Activated CD8-positive, alpha-beta T cell treated with anti-CD3 and anti-CD28 coated beads for 36 hours (primary cell): ENCODE results near the gene UCN. TPM values are rescaled to one million over a fixed set of nuclear protein-coding genes. Genes with fewer than 3 reads are reported as not detected.
"Not testable (repeated sequence)": the region's sequence is repeated elsewhere in the genome, so short reads cannot be mapped to it uniquely, and the experiment has no call there.

ENCODE experiments used
- ATAC-seq: fragments of 200-7000 bp; cut with Tn5 transposase; one replicate; pipeline ENCODE4 v1.10.0; 2021; ENCODE audit warnings: mild to moderate bottlenecking, moderate library complexity
- CTCF ChIA-PET: fragments of 350-600 bp; sonication (Branson Sonifier 250); formaldehyde crosslinking; loops from one replicate; lab custom pipeline; 2021; ENCODE audit warnings: antibody characterized with exemption; lab: Charles Lee
- POLR2A ChIA-PET: fragments of 350-600 bp; sonication (Branson Sonifier 250); formaldehyde crosslinking; loops from one replicate; lab custom pipeline; 2021; ENCODE audit warnings: antibody characterized with exemption; lab: Charles Lee
- DNase-seq: peaks from one replicate; pipeline ENCODE4 v3.0.0-alpha.2; 2020
- H3K27ac Mint-ChIP-seq: one replicate; pipeline ENCODE4 v1.8.0; 2021; ENCODE audit warnings: mild to moderate bottlenecking, mixed read lengths
- H3K27me3 Mint-ChIP-seq: one replicate; pipeline ENCODE4 v1.8.0; 2021; ENCODE audit warnings: mixed read lengths
- H3K36me3 Mint-ChIP-seq: one replicate; pipeline ENCODE4 v1.8.0; 2021; ENCODE audit warnings: low read depth, mixed read lengths
- H3K4me1 Mint-ChIP-seq: one replicate; pipeline ENCODE4 v1.8.0; 2021; ENCODE audit warnings: low read depth, mixed read lengths
- H3K4me3 Mint-ChIP-seq: one replicate; pipeline ENCODE4 v1.8.0; 2021; ENCODE audit warnings: mild to moderate bottlenecking, moderate library complexity, mixed read lengths
- H3K9me3 Mint-ChIP-seq: one replicate; pipeline ENCODE4 v1.8.0; 2021; ENCODE audit warnings: mixed read lengths
- CTCF ChIP-seq: fragments of 200-600 bp; IDR thresholded peaks from one replicate; pipeline ENCODE4 v1.8.0; 2022; ENCODE audit warnings: antibody characterized with exemption, mild to moderate bottlenecking
- intact Hi-C: fragments of 100-400 bp; cut with micrococcal nuclease; formaldehyde crosslinking; loops from one replicate; pipeline ENCODE4 v1.10.0; 2022
- total RNA-seq, 2 experiments: library from RNA; stranded (reverse); gene quantifications; one replicate each; pipeline ENCODE4 v1.2.3, GENCODE V29; 2021

UCN gene
- total RNA-seq, 2 experiments from 2014 or later: 2.5 to 2.7 TPM

GRCh38 chr2:27280826-27281225 is 27.4 kb downstream of the UCN start:
- CTCF ChIA-PET: interaction anchor here (1.6 to 7.4 kb wide), 20 partner anchors 10 to 321 kb away, joined by 5 to 122 read pairs (median 15); partner anchors contain the start of genes ABHD1 and MPV17
- no peak overlapping the region for H3K27ac Mint-ChIP-seq
- peaks cover 6% of the 10 kb centered on the region for H3K4me1 Mint-ChIP-seq
- ATAC-seq (no peak), DNase-seq (no peak)
- intact Hi-C loops: loop anchor here (2.0 to 5.0 kb wide), 3 partner anchors 32 to 319 kb away; no protein-coding TSS in a partner anchor
- no peaks in the 10 kb centered on the region for H3K9me3 Mint-ChIP-seq
- H3K4me3 Mint-ChIP-seq: no peak overlapping the region
- no peaks in the 10 kb centered on the region for H3K36me3 Mint-ChIP-seq
- TF ChIP-seq CTCF: no peak
- H3K27me3 Mint-ChIP-seq: peaks cover 8% of the 10 kb centered on the region
- POLR2A ChIA-PET: interaction anchor here (0.8 to 2.2 kb wide), 2 partner anchors 12 to 31 kb away, joined by 3 to 6 read pairs; no protein-coding TSS in a partner anchor

DNA sequence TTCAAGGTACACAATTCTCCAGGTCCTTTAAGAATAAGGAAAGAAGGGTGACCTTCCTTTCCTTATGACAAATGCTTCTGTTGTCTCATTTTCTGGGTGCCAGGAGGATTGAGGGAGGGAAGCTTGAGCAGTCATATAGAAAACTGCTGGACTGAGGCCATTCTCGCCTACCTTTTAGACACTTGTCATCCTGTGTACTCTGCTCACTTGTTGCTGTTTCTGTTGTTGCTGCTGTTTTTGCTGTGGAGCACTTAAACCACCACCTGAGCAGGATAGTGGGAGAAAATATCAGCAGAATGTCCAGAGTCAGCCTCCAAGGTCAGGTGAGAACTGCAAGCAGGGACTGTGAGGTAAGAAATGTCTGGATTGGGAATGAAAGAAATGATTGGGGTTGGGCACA is 30.2 kb downstream of the UCN start:
- ChIA-PET POLR2A (no interaction called here), CTCF (interaction anchor here (6.0 to 7.4 kb wide), 3 partner anchors 12 to 27 kb away, joined by 76 to 122 read pairs (median 100); no protein-coding TSS in a partner anchor)
- DNase-seq: no peak
- no peak for ATAC-seq
- intact Hi-C loops: no loop called here
- Mint-ChIP-seq H3K36me3 (no peaks in the 10 kb centered on the region), H3K4me3 (no peak overlapping the region), H3K27ac (no peak overlapping the region), H3K9me3 (no peaks in the 10 kb centered on the region), H3K27me3 (peaks cover 8% of the 10 kb centered on the region), H3K4me1 (peaks cover 6% of the 10 kb centered on the region)
- no peak for TF ChIP-seq CTCF

DNA sequence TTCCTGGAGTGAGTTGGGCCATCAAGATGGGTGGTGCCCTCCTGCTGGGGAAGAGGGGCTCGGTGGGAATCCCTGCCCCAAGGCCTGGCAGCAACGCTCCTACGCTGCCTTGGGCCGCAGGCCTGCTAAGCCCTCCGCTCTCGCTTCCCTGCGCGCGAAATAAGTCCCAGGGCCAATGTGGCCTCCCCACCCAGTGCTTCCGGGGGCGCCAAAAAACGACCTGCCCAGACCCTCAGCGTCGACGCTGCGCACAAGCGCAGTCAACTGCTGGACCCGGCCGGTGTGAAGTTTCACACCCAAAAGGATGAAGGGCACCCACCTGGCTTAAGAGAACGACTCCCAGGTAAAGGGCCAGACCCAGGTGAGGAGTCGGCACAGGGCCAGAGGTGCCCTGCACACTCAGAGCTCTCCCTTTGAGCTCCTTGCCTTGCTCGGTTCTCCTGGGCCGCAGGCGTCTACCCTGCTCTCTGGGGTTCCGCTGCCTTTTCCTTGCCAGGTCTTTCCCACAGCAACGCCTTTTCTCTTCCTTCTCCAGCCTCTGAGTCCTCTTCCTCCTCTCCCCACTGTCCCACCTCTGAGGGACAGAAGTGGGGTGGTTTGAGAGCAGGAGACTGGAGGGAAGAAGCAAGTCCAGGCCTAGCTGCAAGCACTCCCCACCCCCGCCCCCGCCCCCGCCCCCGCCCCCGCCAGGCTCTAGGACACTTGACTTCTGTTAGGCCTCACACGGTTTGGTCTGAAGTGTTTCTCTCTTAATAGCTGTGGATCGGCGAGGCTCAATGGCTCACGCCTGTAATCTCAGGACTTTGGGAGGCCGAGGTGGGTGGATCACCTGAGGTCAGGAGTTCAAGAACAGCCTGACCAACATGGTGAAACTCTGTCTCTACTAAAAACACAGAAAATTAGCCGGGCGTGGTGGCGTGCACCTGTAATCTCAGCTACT is 32.8 kb downstream of the UCN start, which contains the start of gene DNAJC5G:
DNAJC5G (plus strand) TSS at position 223 of the 940 bp plus-strand sequence. CDS start 1,296 bp downstream, outside the sequence.
- ATAC-seq (no peak), DNase-seq (no peak)
- CTCF ChIA-PET: interaction anchor here (1.1 kb wide), 1 partner anchor 28 kb away, joined by 3 read pairs; no protein-coding TSS in a partner anchor
- peaks cover 5% of the 10 kb centered on the region for H3K27me3 Mint-ChIP-seq
- H3K4me3 Mint-ChIP-seq: no peak within 1 kb of the TSS
- intact Hi-C loops: no loop called here
- TF ChIP-seq CTCF: no peak
- no peak within 1 kb of the TSS for H3K27ac Mint-ChIP-seq
- H3K36me3 Mint-ChIP-seq: no peaks in the 10 kb centered on the region
- H3K4me1 Mint-ChIP-seq: peaks cover 6% of the 10 kb centered on the region
- H3K9me3 Mint-ChIP-seq: no peaks in the 10 kb centered on the region
- POLR2A ChIA-PET: no interaction called here

GRCh38 chr2:27272537-27273522 is 35.4 kb downstream of the UCN start:
- intact Hi-C loops: not testable (repeated sequence)

More at GRCh38 chr2:27272537-27273522, 35.4 kb downstream of the UCN start:
- H3K4me3 Mint-ChIP-seq, H3K27ac Mint-ChIP-seq, H3K36me3 Mint-ChIP-seq, H3K9me3 Mint-ChIP-seq, DNase-seq, ATAC-seq, H3K27me3 Mint-ChIP-seq, H3K4me1 Mint-ChIP-seq: not testable (repeated sequence)
- ChIA-PET CTCF (interaction anchor here (1.0 to 4.4 kb wide), 5 partner anchors 7 to 30 kb away, joined by 3 to 30 read pairs (median 11); no protein-coding TSS in a partner anchor), POLR2A (interaction anchor here (1.6 kb wide), 1 partner anchor 24 kb away, joined by 3 read pairs; no protein-coding TSS in a partner anchor)
